Sigmoid colon (tissue), 7 donors: ENCODE measurements around the gene ADCY4. TPM values are rescaled to one million over a fixed set of nuclear protein-coding genes. Genes with fewer than 3 reads are reported as not detected.

Experiments used
- DNase-seq: peaks from one replicate; pipeline ENCODE4 v3.0.0-alpha.2; 2019
- H3K27ac ChIP-seq, 4 donors: fragments of 200-600 bp; sonication (generic); one replicate each; pipeline ENCODE4 v1.5.1; 2016 to 2019; ENCODE audit warnings: mild to moderate bottlenecking in 1 of 4
- H3K27me3 ChIP-seq, 3 donors: fragments of 200-600 bp; sonication (generic); one replicate each; pipeline ENCODE4 v1.5.1; 2019; ENCODE audit warnings: mild to moderate bottlenecking in 1 of 3
- H3K36me3 ChIP-seq, 4 donors: fragments of 200-600 bp; sonication (generic); one replicate each; pipeline ENCODE4 v1.5.1; 2016 to 2019
- H3K4me1 ChIP-seq, 4 donors: fragments of 200-600 bp; sonication (generic); one replicate each; pipeline ENCODE4 v1.5.1; 2017 to 2019
- H3K4me3 ChIP-seq, 4 donors: fragments of 200-600 bp; sonication (generic); one replicate each; pipeline ENCODE4 v1.5.1; 2017 to 2019; ENCODE audit warnings: mild to moderate bottlenecking in 2 of 4, moderate library complexity in 1 of 4
- H3K9me3 ChIP-seq, 4 donors: fragments of 200-600 bp in 3 of 4; sonication (generic) in 3 of 4; one replicate each; pipeline versions ENCODE4 v1.5.1 to v1.6.1; 2013 to 2019
- EP300 ChIP-seq, 4 donors: sonication (generic); formaldehyde crosslinking; IDR thresholded peaks; one replicate each; pipeline ENCODE4 v1.6.1; 2017; ENCODE audit warnings: antibody characterized with exemption in 4 of 4
- POLR2A ChIP-seq, 2 donors: fragments of 450-650 bp; IDR thresholded peaks; one replicate each; pipeline ENCODE4 v1.6.1; 2016; ENCODE audit warnings: antibody characterized with exemption in 2 of 2, mild to moderate bottlenecking in 2 of 2, moderate library complexity in 2 of 2
- POLR2AphosphoS5 ChIP-seq, 4 donors: sonication (generic); formaldehyde crosslinking; IDR thresholded peaks; one replicate each; pipeline ENCODE4 v1.6.1; 2017; ENCODE audit warnings: antibody characterized with exemption in 4 of 4
- WGBS, 2 donors: extraction: QIAGEN DNeasy Blood & Tissue Kit; methylation state at CpG; one replicate each; pipeline ENCODE4 v1.1.7; 2013; 5-methylcytosine and 5-hydroxymethylcytosine counted together
- intact Hi-C: fragments of 100-400 bp; cut with DNase I; formaldehyde crosslinking; loops from one replicate; pipeline ENCODE4 v1.15.1; 2023
- polyA plus RNA-seq, 3 donors: library from polyadenylated mRNA; stranded (reverse); fragments of 200-250 nt; gene quantifications; one replicate each; pipeline ENCODE4 v1.2.3, GENCODE V29; 2013
- total RNA-seq, 4 donors: library from RNA; depleted of rRNA; stranded (reverse); fragments of >200 nt; gene quantifications; one replicate each; pipeline ENCODE4 v1.1.0, GENCODE V29; 2016
- TF ChIP-seq, protein P1 (sequence below), 4 experiments: fragments of 450-650 bp in 3 of 4; fragments of 200-600 bp in 1 of 4; IDR thresholded peaks; one replicate each; pipeline ENCODE4 v1.5.1; 2016 to 2019; ENCODE audit warnings: antibody characterized with exemption in 4 of 4, mild to moderate bottlenecking in 3 of 4, moderate library complexity in 2 of 4
- donor health status: healthy with polysubstance abuse.
- donor health status: Bipolar disorder and iron deficiency.
- donor health status: healthy.

Gene ADCY4
- total and polyA plus RNA-seq, 7 donors, result 1.4 to 36.0 (median 12.1) TPM

DNA sequence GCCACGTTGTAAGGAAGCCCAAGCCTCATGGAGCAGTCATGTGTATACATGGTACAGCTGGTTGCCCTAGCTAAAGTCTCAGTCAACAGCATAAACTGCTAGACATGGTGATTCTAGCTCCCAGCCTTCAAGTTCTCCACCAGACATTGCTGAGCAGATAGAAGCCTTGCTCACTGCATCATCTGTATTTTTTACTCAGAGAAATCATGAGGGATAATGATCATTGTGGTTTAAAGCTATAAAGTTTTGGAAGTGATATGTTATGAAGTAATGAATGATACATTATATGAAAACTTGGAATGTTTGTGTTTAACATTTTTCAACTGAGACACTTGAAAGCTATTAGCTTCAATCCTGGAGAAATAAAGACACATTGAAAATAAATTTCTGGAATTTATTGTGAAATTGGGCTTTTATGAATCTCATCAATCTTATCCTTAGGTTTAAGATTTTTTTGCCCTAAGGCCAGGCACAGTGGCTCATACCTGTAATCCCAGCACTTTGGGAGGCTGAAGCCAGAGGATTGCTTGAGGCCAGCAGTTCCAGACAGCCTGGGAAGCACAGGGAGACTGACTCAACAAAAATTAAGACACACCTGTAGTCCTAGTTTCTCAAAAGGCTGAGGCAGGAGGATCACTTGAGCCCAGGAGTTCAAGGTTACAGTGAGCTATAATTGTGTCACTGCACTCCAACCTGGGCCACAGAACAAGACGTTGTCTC is 27.5 kb upstream of the ADCY4 start:
- Histone ChIP-seq H3K4me3 (no peak overlapping the region), H3K27ac (no peak overlapping the region), H3K9me3 (no peaks in the 10 kb centered on the region), H3K4me1 (peaks cover 0 to 18% (median 17%) of the 10 kb centered on the region in 4 donors), H3K27me3 (no peaks in the 10 kb centered on the region), H3K36me3 (no peaks in the 10 kb centered on the region)
- no peak for DNase-seq
- WGBS, 2 donors, result 44 to 65% methylated on average over 2 of the region's 2 CpGs
- TF ChIP-seq, protein P1, sequence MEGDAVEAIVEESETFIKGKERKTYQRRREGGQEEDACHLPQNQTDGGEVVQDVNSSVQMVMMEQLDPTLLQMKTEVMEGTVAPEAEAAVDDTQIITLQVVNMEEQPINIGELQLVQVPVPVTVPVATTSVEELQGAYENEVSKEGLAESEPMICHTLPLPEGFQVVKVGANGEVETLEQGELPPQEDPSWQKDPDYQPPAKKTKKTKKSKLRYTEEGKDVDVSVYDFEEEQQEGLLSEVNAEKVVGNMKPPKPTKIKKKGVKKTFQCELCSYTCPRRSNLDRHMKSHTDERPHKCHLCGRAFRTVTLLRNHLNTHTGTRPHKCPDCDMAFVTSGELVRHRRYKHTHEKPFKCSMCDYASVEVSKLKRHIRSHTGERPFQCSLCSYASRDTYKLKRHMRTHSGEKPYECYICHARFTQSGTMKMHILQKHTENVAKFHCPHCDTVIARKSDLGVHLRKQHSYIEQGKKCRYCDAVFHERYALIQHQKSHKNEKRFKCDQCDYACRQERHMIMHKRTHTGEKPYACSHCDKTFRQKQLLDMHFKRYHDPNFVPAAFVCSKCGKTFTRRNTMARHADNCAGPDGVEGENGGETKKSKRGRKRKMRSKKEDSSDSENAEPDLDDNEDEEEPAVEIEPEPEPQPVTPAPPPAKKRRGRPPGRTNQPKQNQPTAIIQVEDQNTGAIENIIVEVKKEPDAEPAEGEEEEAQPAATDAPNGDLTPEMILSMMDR (IDR thresholded peaks at IDR 0.05), result no peak
- TF ChIP-seq POLR2A (IDR thresholded peaks at IDR 0.05) (no peak), POLR2AphosphoS5 (IDR thresholded peaks at IDR 0.05) (no peak), EP300 (IDR thresholded peaks at IDR 0.05) (no peak)
- intact Hi-C loops, result no loop called here

GRCh38 chr14:24361326-24361725 is 26.5 kb upstream of the ADCY4 start:
- TF ChIP-seq POLR2A (IDR thresholded peaks at IDR 0.05) (no peak), POLR2AphosphoS5 (IDR thresholded peaks at IDR 0.05) (no peak), EP300 (IDR thresholded peaks at IDR 0.05) (no peak)
- TF ChIP-seq, protein P1 (IDR thresholded peaks at IDR 0.05), result no peak
- DNase-seq, result no peak
- Histone ChIP-seq H3K27ac (no peak overlapping the region), H3K4me3 (no peak overlapping the region), H3K4me1 (peaks cover 0 to 16% (median 15%) of the 10 kb centered on the region in 4 donors), H3K9me3 (no peaks in the 10 kb centered on the region), H3K27me3 (no peaks in the 10 kb centered on the region), H3K36me3 (no peaks in the 10 kb centered on the region)
- WGBS, 2 donors, result 84 to 93% methylated on average over 2 of the region's 2 CpGs
- intact Hi-C loops, result no loop called here

GRCh38 chr14:24360281-24360680 is 25.4 kb upstream of the ADCY4 start:
- intact Hi-C loops, result no loop called here
- no peaks in the 10 kb centered on the region for H3K36me3 ChIP-seq
- H3K27me3 ChIP-seq, result no peaks in the 10 kb centered on the region
- WGBS, 2 donors, result 92 to 94% methylated on average over 3 of the region's 3 CpGs
- no peak for DNase-seq
- no peak overlapping the region for H3K27ac ChIP-seq
- peaks cover 0 to 6% (median 5%) of the 10 kb centered on the region in 4 donors for H3K4me1 ChIP-seq
- TF ChIP-seq POLR2AphosphoS5 (IDR thresholded peaks at IDR 0.05), result no peak
- no peak for TF ChIP-seq POLR2A (IDR thresholded peaks at IDR 0.05)
- TF ChIP-seq, protein P1 (IDR thresholded peaks at IDR 0.05), result no peak
- TF ChIP-seq EP300 (IDR thresholded peaks at IDR 0.05), result no peak
- H3K4me3 ChIP-seq, result no peak overlapping the region
- H3K9me3 ChIP-seq, result no peaks in the 10 kb centered on the region

- no peak for DNase-seq
- no peak overlapping the region for H3K27ac ChIP-seq
- no peaks in the 10 kb centered on the region for H3K27me3 ChIP-seq
- no peak for TF ChIP-seq EP300 (IDR thresholded peaks at IDR 0.05)
- TF ChIP-seq POLR2A (IDR thresholded peaks at IDR 0.05), result no peak
- TF ChIP-seq POLR2AphosphoS5 (IDR thresholded peaks at IDR 0.05), result no peak
- TF ChIP-seq, protein P1 (IDR thresholded peaks at IDR 0.05), result no peak
- no peaks in the 10 kb centered on the region for H3K9me3 ChIP-seq
- 88 to 89% methylated on average over 4 of the region's 4 CpGs for WGBS, 2 donors
- no peaks in the 10 kb centered on the region for H3K36me3 ChIP-seq
- intact Hi-C loops, result no loop called here
- no peak overlapping the region for H3K4me3 ChIP-seq
- peaks cover 0 to 7% (median 3%) of the 10 kb centered on the region in 4 donors for H3K4me1 ChIP-seq
Observed at GRCh38 chr14:24356208-24356607, 21.3 kb upstream of the ADCY4 start.
